Activated T-cell treated with anti-CD3 and anti-CD28 coated beads for 1 hour (primary cell): ENCODE data around the gene ATP1A3.
A peak's percentile ranks its signal among the peaks of the same experiment; 100 is the strongest.
"Not testable (repeated sequence)": the region's sequence is repeated elsewhere in the genome, so short reads cannot be mapped to it uniquely, and the experiment has no call there.

ENCODE experiments used
- DNase-seq: peaks from one replicate; pipeline ENCODE4 v3.0.0-alpha.2; 2020; ENCODE audit warnings: low read depth

The ATP1A3 gene

DNA sequence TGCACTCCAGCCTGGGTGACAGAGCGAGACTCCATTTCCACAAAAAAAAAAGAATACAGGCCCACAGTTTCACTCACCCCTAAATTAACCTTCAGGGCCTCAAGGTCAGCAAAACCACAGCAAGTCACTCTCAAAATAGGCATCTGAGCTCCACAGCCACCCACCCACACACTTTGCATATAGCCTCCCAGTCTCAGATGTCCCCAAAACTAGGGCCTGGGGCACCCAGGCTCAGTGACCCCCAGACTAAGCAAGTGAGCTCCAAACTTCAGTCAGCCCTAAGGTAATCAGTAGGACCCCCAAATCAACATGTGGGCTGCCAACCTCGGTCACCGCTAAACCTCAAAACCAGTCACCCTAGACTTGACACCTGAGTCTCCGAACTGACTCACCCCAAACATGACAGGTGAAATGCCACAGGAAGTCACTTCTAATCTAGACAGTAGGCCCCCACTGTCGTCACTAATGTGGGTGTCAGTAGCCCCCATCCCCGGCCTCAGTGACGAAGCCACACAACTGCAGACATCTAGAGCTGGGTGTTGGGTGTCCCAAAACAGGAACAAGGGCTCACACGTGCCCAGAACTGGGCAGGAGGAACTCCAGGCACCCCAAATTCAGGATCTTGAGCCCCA is 48.8 kb downstream of the ATP1A3 start:
- DNase-seq = peak; percentile 69

DNA sequence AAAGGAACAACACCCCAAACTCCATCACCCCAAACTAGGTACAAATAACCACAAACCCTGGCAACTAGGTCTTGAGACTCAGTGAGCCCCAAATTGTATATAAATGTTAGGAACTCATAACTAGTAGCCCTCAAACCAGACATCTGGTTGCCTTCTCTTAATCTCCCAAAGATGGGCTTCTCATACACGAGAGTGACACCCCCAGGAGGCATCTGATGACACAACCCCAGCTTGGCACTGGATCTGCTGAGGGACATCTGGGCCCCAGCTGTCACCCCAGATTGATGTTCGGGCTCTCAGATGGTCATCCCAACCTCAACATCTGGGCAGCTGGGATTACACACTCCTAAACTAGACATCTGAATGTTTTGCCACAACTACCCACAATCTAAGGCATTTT is 49.7 kb downstream of the ATP1A3 start:
- DNase-seq = no peak

DNA sequence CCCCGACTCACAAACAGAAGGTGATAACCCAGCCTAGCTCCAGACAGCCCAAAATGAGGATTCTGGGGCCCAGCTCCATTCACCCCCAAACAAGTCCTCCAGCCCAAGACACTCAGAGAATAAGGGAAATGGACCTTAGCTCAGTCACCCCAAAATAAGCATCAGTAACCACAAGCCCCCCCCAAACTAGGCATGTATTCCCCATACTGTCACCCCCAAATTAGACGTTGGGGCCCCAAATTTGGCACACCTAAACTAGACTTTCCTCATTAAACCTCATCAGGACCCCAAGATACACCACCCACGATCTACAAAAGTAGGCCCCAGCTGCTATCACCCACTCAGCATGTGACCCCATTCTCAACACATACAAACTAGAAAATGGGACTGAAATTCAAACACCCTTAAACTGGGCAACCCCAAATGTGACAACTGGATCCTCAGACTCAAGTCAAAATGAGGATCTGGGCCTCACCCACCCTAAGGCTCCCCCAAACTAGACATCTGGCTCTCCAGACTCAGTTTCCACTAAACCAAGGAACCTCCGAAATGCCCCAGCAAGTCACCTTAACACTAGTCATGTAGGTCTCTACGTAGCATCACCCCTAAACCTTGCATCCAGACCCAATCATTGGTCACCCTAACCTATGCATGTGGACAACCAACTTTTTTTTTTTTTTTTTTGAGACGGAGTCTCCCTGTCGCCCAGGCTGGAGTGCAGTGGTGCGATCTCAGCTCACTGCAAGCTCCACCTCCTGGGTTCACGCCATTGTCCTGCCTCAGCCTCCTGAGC is 52.4 kb downstream of the ATP1A3 start:
- DNase-seq = no peak

DNA sequence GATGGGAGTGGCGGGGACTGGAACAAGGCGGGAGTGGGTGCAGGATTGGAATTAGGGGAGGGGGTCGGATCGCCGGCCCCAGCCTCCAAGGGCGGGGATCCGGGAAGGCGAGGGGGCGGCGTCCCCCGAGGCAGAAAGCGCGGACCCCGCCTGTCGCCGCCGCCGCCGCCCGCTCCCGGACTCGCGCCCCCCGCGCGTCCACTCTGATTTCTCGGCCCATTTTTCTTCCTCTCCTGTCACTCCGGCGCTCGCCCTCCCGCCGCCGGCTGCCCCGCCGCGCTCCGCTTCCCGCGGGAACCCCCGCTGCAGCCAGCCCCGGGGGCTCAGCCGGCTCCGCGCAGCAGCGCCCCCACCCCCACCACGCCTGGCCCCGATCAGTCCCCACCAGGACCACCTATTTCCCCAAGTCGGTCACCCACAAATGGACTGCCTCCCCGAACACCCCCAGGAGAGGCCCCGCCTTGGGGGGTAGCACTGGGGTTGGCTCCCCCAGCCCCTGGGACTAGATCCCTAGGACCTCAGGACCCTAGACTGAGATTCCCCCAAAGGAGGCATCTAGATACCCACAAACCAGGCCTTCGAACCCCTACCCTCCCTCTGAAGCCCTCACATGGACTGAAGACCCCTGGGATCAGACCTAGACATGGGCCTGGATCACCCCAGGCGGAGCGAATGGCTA is 53.2 kb downstream of the ATP1A3 start:
- DNase-seq = no peak

DNA sequence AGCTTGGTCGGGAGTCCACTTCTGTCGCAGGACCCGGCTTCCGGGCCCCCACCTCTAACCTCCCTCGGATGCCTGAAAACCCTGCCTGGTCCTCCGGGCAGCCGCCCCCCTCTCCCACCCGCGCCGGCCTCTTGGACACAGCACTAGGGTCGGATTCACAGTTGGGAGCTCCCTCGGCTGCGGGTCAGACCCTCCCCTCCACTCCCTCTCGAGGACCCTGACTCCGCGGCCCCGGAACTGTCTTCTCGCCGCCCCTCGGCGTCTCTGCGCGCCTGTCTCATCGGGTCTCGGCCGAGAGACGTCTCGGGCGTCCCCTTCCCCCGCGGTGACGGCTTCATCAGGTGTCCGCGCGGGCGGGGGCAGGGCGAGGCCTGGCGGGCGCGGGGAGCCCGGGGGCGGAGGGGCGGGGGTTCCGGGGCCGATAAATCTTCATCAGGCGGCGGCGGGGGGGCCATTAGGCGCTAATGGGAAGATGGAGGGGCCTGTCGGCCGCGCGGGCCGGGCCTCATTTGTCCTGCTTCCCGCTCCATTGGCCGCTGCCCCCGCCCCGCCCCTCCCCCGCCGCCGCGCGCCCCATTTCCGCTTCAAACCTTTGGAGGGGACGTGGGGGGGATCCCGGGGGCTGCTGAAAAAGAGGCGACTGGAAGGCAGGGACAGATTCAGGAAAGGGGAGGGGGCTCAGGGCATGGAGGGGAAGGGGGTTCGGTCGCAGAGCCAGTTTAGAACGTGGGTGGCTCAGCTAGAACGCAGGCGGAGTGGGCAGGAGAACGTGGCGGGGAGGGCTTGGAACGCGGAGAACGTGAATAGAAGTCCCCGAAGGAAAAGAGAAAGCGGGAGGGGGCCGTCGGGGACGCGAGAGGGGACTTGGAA is 53.9 kb downstream of the ATP1A3 start:
- peak; percentile 39 for DNase-seq

DNA sequence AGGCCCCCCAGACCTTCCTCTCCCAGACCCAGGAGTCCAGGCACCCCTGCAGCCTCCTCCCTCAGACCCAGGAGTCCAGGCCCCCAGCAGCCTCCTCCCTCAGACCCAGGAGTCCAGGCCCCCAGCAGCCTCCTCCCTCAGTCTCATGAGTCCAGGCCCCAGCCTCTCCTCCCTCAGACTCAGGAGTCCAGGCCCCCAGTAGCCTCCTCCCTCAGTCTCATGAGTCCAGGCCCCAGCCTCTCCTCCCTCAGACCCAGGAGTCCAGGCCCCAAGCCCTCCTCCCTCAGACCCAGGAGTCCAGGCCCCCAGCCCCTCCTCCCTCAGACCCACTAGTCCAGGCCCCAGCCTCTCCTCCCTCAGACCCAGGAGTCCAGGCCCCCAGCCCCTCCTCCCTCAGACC is 54.8 kb downstream of the ATP1A3 start:
- DNase-seq = not testable (repeated sequence)

DNA sequence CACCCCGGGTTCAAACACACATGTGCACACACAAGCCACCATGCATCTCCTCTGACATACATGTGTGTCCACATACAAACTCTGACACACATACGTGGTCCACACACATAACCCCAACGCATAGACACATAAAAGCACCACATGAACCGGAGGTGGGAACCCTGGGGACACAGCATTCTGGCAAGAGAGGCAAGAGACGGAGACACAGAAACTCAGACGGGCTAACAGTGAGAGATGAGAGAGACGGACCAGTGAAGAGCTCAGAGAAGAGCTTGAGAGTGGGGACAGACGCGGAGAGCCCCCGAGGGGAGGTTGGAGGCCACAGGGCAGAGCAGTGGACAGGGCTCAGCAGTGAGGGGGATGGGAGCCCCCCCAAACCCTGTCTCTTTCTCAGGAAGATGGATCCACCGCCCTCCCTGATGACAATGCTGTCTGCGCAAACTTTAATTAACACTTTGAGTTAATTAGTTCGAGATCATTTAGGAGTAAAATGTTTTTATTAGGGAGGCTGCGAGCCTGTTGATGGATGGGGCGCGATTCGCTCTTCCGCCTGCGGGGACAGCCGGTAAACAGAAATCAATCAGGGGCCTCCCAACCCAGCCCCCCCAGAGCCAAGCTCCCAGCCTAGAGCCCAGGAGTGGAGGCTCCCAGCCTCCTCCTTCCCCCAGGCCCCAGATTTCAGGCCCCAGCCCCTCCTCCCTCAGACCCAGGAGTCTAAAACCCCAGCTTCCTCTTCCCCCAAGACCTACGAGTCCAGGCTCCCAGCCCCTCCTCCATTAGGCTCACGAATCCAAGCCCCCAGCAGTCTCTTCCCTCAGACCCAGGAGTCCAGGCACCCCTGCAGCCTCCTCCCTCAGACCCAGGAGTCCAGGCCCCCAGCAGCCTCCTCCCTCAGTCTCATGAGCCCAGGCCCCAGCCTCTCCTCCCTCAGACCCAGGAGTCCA is 56.2 kb downstream of the ATP1A3 start:
- no peak for DNase-seq

DNA sequence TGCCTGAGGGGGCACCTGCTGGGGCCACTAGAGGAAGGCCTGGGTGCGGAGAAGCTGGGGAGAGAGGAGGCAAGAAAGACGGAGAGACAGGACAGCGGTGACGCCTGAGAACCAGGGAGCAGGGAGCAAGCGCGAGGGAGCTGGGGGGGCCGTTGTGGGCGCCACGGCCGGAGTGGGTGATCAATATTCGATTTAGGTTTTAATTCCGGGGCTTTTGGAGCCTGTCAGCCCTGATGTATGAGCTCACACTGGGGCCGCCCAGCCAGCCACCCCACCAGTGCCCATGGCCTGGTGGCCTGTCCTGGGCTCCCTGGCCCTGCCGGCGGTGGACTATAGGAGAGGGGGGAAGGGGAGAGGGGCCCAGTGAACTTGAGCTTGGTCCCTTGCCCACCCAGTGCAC is 57.1 kb downstream of the ATP1A3 start:
- DNase-seq = no peak

DNA sequence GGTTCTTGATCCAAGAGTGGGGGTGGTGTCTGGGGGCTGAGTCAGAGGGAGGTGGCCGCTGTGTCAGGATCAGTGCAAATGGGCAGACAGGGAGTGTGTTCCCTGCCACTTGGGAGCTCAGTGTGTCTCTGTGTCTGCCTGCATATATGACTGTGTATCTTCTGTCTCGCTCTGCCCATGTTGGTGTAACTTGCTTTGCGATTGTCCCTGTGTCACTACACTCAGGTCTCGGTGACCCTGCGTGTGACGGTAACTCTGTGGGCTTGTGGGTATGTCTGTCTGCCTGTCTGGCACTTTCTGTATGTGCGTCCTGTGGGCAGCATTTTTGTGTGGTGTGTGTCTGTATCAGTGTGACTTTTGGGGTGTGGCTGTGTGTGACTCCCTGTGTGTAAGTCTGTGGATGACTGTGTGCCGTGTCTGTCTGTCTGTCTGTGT is 57.6 kb downstream of the ATP1A3 start:
- no peak for DNase-seq

DNA sequence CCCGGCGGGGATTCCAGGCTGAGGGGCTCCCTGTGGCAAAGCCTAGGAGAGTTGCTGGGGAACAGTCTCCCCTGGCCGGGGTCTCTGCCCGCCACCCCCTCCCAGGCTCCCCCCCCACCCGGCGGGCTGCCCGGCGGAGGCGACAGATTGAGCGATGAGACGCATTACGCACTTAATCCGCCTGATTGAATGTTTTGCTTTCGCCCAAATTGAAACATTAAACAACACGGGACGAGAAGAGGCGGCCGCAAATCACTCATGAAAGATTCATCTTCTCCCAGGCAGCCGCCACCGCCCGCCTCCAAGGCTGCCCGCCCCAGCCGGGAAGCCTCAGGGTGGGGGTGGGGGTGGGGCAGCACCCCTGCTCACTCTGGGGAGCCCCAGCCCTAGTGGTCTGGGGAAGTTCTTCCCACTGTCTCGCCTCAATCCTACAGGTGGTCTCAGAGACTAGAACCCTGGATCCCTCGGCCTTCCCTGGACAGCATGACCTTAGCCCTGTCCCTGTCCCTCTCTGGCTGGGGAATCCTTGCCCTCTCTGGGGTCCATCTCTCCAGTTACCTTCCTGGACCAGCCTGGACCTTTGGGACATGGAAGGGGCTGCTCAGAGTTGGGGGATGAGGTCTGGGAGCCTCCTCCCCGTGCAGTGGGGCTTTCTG is 58.1 kb downstream of the ATP1A3 start:
- DNase-seq = no peak

DNA sequence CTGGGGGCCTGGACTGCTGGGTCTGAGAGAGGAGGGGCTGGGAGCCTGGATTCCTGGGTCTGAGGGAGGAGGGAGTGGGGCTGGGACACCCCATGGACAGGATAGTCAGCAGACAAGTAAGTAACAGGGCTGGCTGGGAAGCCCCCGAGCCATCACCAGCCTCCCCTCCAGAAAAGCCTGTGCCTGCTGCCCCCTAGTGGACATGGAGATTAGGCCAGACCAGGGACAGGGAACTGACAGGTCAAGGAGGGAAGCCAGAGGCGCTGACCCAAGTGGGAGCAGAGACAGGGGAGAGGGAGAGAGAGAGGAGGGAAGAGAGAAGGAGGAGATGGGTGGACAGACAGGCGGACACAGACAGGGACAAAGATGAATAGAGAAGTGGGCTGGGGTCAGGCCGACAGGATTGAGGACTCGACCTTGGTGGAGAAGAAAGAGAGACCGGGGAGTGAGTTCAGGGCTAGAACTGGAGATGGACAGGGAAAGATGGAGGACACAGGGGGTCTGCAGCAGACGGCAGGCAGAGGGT is 59.1 kb downstream of the ATP1A3 start:
- DNase-seq = peak; percentile 71

DNA sequence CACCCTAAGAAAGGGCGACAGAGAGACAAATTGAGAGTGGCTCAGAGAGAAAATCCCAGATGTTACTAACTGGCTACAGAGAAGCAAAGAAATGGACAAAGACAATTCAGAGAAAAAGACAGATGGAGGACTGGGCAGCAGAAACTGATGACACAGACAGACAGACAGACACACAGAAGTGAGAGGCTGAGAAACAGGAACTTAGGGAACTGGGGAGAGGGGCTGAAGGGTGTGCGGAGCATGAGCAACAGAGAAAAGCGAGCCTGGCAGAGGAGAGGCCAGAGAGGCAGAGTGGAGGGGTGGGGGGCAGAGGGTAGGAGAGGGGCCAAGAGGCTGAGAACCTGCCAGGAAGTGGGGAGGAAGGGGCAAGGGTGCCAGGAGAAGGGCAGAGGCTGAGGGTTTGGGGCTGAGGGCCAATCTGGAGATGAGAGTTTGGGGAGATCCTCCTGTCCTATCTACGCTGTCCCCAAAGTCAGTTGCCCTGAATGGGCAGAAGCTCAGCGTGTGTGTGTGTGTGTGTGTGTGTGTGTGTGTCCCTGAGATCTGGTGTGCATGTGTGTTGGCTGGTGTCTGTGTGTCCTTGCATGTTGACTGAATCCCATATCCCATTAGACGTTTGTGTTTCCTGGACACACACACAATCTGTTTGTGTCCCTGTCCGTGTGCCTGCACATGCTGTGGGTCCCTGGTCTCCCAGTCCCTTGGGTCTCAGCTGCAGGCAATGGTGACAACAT is 60.2 kb downstream of the ATP1A3 start:
- no peak for DNase-seq

DNA sequence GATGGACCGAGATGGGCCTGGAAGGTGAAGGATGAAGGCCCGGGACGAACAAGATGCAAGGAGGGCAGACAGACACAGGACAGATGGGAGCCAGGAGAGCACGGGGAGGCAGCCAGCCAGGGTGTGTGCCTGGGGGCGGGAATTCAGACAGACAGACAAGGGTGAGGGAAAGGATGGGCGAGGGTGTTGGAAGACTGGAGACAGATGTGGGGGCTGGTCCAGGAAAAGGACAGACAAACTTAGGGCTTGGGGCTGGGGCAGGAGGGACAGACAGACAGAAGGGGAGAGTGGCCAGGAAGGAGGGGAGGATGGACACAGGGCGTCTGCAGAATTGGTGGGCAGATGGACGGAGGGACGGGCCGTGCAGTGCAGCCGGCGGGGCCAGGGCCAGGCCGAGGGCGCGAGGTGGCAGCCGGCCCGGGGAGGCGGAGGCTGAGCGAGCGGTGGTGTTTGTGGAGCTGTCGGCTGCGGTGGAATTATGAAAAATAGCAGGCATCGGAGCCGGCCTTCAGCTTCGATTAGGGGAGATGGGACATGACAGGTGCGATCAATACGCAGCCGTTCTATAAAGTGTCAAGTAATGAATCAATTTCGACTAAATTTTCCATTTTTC is 61.2 kb downstream of the ATP1A3 start:
- DNase-seq = no peak

DNA sequence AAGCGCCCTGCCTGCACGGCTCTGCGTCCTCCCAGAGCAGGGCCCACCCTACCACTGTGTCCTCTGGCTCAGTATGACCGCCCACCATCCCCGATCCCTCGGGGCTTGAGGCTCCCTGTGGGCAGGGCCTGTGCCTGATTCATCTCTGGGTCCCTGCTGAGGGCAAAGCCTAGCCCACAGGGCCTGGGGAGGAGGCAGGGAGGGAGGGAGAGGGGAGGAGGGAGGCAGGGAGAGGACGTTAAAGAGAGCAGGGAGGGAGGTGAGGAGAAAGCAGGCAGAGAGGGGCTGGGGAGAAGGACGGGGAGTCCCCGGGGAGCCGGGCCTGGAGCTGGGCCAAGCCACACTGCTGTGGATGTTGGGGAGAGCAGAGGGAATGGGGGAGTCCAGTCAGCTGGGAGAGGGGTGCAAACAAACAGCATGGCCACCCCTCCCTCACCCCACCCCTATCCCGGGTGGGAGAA is 61.7 kb downstream of the ATP1A3 start:
- no peak for DNase-seq

DNA sequence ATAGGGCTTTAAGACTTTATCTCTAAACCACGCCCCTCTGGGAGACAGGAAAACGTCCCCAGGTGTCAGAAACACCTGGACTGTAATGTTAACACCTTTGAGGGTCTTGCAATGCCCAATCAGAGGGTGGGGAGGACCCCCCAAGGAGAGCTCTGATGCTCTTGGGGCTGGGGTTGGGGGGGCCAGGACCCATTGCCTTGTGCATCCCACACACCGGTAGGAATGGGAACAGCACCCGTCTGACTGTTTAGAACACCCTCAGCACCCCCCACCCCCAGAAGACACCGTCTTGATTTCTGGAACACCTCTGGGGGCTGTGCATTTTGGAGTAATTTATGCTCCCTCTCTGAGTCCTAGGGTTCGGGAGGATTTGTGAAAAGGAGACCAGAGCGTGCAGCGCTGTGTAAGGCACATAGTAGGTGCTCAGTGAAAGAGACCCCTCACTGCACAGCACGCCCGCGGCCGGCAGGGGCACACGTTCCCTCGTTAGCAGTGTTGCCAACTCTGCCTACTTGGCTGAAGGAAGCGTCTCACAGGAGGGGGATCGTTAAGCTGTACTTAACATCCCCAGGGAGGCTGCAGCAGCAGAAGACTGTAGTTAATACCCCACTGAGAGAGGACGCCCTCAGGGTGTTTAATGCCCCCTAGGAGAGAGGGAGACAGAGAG is 63.0 kb downstream of the ATP1A3 start:
- no peak for DNase-seq

DNA sequence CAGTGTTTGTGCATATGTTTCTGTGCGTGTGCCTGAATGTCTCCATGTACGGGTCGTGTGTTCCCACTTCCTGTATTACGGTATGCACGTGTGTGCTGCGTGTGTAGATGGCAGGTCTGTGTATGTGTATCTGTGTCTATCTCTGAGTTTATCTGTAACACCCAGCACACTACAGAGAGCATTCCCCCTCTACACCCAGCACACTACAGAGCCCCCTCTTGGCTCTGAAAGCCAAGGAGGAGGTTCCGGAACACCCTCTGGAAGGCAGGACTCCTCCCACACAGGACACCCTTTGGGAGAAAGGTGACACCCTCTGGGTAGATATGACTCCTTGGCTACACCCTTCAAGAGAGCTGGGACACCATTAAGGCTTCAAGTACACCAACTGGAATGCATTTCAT is 63.7 kb downstream of the ATP1A3 start:
- no peak for DNase-seq

DNA sequence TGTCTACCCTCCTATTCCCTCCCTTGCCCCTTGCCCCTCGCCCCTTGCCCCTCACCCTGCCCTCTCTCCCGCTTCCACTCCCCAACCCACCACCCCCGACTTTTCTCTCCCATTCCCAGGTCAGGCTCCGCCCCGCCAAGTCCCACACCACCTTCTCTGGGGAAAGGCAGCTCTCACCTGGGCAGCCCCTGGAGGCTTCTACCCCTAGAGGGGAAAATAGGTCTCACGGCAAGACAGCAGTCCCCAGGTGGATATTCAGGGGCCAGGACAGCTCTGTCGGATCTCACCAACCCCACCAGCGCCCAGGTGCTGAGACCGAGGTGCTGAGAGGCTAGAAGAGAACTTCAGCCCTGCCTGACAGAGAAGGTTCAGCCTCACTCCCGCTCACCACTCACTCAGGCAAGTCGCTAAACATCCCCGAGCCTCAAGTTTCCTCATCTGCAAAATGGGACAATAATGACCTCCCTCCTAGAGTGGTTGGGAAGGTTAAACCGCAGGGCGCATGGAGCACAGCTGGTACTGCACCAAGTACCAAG is 64.4 kb downstream of the ATP1A3 start:
- DNase-seq = no peak
